Ascending aorta (tissue), 2 donors: ENCODE measurements around the gene HS3ST6. TPM values are rescaled to one million over a fixed set of nuclear protein-coding genes. Genes with fewer than 3 reads are reported as not detected.

Experiments
- DNase-seq, 2 donors: peaks; one replicate each; pipeline ENCODE4 v3.0.0-alpha.2; 2019; ENCODE audit warnings: low spot score in 2 of 2
- H3K27ac ChIP-seq, 2 donors: fragments of 200-600 bp; sonication (generic); one replicate each; pipeline ENCODE4 v1.5.1; 2016 to 2017; ENCODE audit warnings: mild to moderate bottlenecking in 1 of 2
- H3K27me3 ChIP-seq: fragments of 200-600 bp; sonication (generic); one replicate; pipeline ENCODE4 v1.5.1; 2017
- H3K36me3 ChIP-seq, 2 donors: fragments of 200-600 bp; sonication (generic); one replicate each; pipeline ENCODE4 v1.5.1; 2016
- H3K4me1 ChIP-seq, 2 donors: fragments of 200-600 bp; sonication (generic); one replicate each; pipeline ENCODE4 v1.5.1; 2016 to 2017; ENCODE audit warnings: mild to moderate bottlenecking in 1 of 2
- H3K4me3 ChIP-seq, 2 donors: fragments of 200-600 bp; sonication (generic); one replicate each; pipeline ENCODE4 v1.5.1; 2016 to 2017; ENCODE audit warnings: mild to moderate bottlenecking in 1 of 2
- H3K9me3 ChIP-seq, 2 donors: fragments of 200-600 bp; sonication (generic); one replicate each; pipeline ENCODE4 v1.5.1; 2016
- intact Hi-C: fragments of 100-400 bp; cut with DNase I; formaldehyde crosslinking; loops from one replicate; pipeline ENCODE4 v1.15.1; 2023
- total RNA-seq: library from RNA; depleted of rRNA; stranded (reverse); fragments of >200 nt; gene quantifications from one replicate; pipeline ENCODE4 v1.1.0, GENCODE V29; 2016
- TF ChIP-seq, protein P1 (sequence below), 3 experiments: fragments of 200-600 bp in 2 of 3; fragments of 450-650 bp in 1 of 3; sonication (generic) in 2 of 3; IDR thresholded peaks; one replicate each; pipeline ENCODE4 v1.5.1; 2016 to 2019; ENCODE audit warnings: antibody characterized with exemption in 3 of 3, mild to moderate bottlenecking in 1 of 3, moderate library complexity in 1 of 3

HS3ST6 gene
- total RNA-seq, 1 donor from 2014 or later, result not detected

DNA sequence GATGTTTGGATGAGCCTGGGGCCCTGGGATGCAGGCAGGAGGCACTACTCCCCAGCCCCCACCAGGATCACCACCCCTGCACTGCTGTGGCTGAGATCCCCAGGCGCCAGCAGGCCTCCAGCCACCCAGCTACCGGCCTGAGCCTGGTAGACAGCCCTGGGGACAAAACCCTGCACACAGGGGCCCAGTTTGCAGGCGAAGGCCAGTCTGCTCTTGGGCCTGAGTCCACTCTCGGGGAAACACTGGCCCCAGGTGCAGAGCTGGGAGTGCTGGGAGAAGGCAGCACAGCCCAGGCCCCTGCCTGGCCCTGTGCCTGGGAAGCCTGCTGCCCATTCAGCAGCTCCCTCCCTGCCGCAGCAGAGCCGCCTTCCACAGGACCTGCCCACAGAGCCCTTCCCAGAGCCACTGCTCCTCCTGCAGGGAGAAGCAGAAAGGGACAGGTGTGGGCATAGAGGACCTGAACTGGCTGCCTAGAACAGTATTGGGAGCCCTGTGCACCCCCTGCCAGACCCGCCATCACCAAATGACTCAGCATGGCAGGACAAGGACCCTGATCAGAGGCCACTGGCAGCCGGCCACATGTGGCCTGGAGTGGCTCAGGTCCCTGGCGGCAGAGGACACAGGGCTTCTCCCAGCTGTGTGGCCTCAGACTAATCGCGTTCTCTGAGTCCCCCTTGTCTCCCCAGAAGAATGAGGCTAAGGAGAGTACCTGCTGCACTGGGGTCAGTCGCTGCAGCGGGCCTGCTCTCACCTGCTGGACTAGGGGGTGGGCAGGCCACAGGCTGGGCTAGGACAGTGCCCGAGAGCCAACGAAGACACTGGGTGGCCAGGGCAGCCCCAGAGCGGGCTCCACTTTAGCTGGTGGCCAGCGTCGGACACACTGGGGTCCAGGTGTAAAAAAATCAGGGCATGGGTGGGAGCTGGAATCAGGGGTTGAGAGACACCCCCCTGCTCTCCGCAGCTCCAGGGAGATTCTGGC, 14.1 kb upstream of the HS3ST6 start:
- TF ChIP-seq, protein P1, sequence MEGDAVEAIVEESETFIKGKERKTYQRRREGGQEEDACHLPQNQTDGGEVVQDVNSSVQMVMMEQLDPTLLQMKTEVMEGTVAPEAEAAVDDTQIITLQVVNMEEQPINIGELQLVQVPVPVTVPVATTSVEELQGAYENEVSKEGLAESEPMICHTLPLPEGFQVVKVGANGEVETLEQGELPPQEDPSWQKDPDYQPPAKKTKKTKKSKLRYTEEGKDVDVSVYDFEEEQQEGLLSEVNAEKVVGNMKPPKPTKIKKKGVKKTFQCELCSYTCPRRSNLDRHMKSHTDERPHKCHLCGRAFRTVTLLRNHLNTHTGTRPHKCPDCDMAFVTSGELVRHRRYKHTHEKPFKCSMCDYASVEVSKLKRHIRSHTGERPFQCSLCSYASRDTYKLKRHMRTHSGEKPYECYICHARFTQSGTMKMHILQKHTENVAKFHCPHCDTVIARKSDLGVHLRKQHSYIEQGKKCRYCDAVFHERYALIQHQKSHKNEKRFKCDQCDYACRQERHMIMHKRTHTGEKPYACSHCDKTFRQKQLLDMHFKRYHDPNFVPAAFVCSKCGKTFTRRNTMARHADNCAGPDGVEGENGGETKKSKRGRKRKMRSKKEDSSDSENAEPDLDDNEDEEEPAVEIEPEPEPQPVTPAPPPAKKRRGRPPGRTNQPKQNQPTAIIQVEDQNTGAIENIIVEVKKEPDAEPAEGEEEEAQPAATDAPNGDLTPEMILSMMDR (IDR thresholded peaks at IDR 0.05), result no peak
- Histone ChIP-seq H3K4me1 (peaks cover 4 to 6% of the 10 kb centered on the region in 2 donors), H3K36me3 (peaks cover 2 to 5% of the 10 kb centered on the region in 2 donors), H3K27me3 (no peaks in the 10 kb centered on the region), H3K9me3 (no peaks in the 10 kb centered on the region), H3K4me3 (no peak overlapping the region), H3K27ac (no peak overlapping the region)
- intact Hi-C loops, result no loop called here
- DNase-seq, result no peak

DNA sequence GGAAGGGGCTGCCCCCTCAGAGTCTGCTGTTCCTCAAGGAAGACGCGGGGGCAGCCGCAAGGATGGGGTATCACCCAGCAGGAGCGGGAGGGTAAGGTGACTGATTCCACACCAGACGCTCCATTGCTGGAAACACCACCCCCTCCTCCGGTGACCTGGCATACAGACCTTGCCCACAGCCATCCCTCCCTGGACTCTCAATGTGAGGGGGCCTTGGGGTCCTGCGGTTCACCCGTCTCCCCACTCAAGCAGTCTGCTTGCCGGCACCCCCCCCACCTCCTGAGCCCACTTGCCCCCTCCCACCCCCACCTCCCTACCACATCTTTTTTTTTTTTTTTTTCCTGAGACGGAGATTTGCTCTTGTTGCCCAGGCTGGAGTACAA, 12.1 kb upstream of the HS3ST6 start:
- intact Hi-C loops, result no loop called here
- Histone ChIP-seq H3K27ac (no peak overlapping the region), H3K4me3 (peak overlapping the region in 1 of 2 donors; percentile 75), H3K36me3 (no peaks in the 10 kb centered on the region), H3K27me3 (no peaks in the 10 kb centered on the region), H3K9me3 (no peaks in the 10 kb centered on the region), H3K4me1 (peaks cover 4 to 6% of the 10 kb centered on the region in 2 donors)
- no peak for DNase-seq
- TF ChIP-seq, protein P1 (IDR thresholded peaks at IDR 0.05), result no peak

DNA sequence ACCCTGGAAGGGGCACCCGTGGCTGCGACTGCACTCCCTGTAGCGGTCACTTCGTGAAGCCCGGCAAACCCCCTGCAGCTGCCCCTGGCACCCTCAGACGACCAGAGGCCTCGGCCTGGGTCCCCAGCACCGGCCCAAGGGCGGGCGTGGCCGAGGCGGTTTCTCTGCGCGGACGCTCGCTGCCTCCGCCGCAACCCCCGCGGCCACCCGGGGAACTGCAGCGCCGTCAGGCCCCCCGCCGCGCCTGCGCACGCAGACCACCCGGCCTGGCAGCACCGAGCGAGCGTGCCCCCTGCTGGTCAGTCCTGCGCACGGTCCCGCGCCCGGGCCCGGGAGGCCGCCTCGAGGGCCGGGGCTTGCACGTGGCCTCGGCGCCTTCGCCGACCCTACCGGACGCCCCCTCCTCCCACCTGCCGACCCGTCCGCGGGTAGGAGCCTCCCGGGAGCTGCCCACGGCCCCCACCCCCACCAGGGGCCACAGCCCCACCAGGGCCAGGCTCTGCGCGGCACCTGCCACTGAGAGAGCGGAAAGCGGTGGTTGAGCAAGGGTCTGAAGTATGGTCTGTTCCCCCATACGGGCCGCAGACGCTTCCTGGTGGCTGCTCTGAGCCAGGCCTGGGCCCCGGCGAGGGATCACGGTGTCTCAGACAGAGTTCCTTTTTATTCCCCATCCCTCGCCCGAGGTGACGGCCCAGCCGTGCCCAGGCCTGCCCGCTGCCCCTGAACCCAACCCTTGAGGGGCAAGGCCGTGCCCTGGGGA, 11.5 kb upstream of the HS3ST6 start:
- Histone ChIP-seq H3K27ac (peak overlapping the region in 1 of 2 donors; percentile 70), H3K9me3 (no peaks in the 10 kb centered on the region), H3K4me1 (peaks cover 4 to 6% of the 10 kb centered on the region in 2 donors), H3K36me3 (no peaks in the 10 kb centered on the region), H3K27me3 (no peaks in the 10 kb centered on the region), H3K4me3 (peak overlapping the region; percentile 64 to 75)
- intact Hi-C loops, result loop anchor here (2.0 kb wide), 2 partner anchors 13 to 65 kb away; partner anchors contain the start of gene MSRB1
- TF ChIP-seq, protein P1 (IDR thresholded peaks at IDR 0.05), result peak; percentile 70 to 100 (median 94)
- peak; percentile 18 to 92 for DNase-seq

DNA sequence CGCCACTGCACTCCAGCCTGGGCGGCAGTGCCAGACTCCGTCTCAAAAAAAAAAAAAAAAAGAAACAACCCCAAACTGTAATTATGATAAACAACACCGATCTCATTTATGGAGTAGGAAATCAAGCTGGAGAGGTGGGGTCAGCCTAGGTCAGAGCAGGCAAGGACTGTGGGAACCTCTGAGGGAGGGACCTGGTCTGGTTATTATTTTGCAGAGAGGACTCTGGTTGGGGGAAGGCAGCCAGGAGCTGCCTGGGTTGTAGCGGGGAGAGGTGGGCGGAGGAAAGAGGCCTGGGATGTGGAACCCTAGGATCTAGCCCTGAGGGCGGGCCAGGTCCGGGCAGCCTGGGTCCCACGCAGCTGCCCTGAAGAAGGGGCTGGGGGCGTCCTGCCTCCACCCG, 10.9 kb upstream of the HS3ST6 start:
- H3K9me3 ChIP-seq, result no peaks in the 10 kb centered on the region
- peaks cover 4 to 6% of the 10 kb centered on the region in 2 donors for H3K4me1 ChIP-seq
- intact Hi-C loops, result loop anchor here (2.0 kb wide), 2 partner anchors 14 to 64 kb away; partner anchors contain the start of gene MSRB1
- H3K27ac ChIP-seq, result peak overlapping the region in 1 of 2 donors; percentile 70
- TF ChIP-seq, protein P1 (IDR thresholded peaks at IDR 0.05), result no peak
- H3K4me3 ChIP-seq, result peak overlapping the region; percentile 64 to 75
- no peaks in the 10 kb centered on the region for H3K27me3 ChIP-seq
- DNase-seq, result no peak
- no peaks in the 10 kb centered on the region for H3K36me3 ChIP-seq

DNA sequence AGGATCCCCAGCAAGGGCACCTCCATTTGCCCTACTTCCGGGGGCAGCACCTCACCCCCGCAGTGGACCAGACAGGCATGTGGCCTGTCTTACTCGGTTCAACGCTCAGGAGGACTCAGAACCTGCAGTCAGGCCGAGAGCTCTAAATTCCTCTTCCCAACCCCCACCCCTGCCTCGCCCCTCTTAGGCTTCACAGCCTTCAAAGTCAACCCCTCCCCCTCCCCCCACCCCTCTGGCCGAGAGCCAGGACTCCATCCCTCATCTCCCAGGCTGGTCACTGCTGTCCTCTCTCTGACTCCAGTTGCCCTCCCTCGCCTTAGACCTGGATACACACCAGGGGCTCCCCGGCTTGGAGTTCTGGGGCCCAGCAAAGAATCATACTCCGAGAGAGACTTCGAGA, 8.1 kb upstream of the HS3ST6 start:
- Histone ChIP-seq H3K9me3 (no peaks in the 10 kb centered on the region), H3K4me3 (no peak overlapping the region), H3K36me3 (no peaks in the 10 kb centered on the region), H3K27ac (no peak overlapping the region), H3K4me1 (peaks cover 4 to 6% of the 10 kb centered on the region in 2 donors), H3K27me3 (no peaks in the 10 kb centered on the region)
- DNase-seq, result no peak
- TF ChIP-seq, protein P1 (IDR thresholded peaks at IDR 0.05), result no peak
- intact Hi-C loops, result no loop called here
